ENCODE measurements around the gene RGCC.
"Not testable (repeated sequence)": the region's sequence is repeated elsewhere in the genome, so short reads cannot be mapped to it uniquely, and the experiment has no call there.

The RGCC gene

DNA sequence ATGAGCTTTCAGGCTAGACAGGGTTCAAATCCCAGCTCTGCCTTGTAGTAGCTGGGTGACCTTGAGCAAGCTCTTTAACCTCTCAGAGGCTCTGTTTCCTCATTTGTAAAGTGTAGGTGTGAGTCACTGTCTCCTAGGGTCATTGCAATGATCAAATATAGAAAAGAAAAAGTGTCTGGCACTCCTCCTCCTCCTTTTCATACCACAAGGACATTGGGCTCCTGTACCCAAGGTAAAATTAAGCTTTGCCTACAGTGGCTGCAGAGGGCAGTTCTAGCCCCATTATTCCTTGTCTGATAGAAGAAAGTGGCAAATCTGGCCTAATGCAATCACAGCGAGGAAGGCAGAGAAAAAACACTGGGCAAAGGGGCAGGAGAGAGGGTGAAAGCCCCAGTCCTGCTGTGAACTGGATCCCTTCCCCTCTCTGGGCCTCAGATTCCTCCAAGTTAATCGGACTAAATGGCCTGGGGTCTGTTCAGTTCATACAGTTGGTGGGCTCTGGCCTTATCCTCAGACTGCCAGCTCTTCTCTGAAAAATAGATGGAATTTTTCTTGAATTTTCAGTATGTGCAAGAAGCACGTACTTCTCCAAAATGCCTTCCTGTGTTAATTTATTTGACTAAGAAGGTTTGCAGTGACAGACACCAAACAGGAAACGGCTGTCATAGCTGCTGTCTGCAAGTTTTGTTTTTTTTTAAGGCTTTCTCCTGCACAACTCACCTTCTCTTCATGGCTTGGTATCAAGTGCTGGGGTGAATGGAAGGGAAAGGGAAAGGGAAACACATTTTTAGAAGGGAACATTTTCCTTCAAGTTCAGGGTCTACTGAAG lies 35.3 kb downstream of the RGCC start:
- DNase-seq: peak; percentile 65 to 80

DNA sequence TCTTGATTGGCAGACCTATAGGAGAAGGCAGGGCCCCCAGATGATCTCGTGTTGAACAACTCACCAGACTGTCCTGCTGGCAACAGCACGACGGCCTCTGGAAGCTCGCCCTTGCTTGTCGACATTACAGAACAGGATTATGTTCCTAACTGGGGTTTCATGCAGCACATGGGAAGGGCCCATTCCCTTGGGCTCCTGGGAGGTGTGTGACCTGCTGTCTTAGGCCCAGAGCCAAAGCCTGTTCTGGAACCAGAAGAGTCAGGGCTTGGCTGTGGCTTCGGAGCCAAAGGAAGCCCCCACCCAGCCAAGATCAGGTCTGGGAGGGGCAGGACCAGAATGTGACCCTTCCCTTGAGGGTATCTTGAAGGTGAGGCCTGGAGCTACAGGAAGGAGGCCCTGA lies 36.9 kb downstream of the RGCC start:
- DNase-seq: no peak

DNA sequence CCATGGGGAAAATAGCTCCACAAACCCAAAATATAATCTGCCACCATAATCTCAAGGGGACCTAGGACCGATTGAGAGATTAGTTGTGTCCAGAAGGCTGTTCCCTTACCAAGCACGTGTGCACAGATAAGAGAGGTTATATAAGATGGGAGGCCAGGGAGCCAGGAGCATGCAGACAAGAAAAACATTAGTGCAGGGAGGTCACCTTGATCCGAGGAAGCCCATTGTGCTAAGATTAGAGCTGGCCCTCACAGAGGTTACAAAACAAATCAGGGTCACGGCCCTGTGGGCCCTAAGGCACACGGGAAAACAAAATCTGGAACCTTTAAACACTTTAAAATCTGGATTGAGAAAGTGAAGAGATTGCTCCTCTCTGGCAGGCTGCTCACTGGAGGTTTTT lies 37.7 kb downstream of the RGCC start:
- no peak for DNase-seq

DNA sequence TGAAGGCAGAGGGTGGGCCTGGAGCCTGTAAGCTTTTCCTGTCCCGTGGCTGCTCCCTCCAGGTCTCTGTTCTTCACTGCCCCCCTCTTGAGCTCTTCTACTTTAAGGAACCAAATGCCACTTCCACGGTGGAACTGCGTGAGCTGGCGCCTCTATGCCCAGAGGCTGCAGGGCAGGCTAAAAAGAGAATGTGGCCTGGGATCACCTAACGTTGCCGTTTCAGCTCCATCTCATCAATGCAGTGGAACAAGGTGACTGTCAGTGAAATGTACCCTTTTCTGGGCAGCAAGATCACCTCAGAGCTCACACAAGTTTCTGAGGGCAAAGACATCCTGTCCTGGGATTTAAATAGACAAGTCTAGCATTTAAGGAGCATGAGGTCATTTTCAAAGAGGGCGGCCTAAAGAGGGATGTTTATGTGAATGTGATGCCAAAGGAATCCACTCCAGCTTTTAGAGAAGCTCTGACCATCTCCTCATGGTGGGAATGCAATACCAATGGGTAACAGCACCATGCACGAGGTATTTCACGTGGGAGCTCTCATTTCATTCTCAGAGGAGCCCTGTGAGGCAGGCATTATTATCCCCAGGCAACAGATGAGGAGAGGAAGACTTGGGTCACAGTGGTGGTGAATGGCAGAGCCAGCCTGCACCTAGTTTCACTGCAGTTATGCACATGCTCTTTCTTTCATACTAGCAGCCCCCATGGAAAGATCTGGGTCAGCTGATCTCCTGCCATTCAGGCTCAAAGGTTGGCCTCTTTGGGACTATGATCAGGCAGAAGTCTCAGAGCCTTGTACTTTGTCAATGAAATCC lies 39.3 kb downstream of the RGCC start:
- DNase-seq: peak; percentile 34 to 36

DNA sequence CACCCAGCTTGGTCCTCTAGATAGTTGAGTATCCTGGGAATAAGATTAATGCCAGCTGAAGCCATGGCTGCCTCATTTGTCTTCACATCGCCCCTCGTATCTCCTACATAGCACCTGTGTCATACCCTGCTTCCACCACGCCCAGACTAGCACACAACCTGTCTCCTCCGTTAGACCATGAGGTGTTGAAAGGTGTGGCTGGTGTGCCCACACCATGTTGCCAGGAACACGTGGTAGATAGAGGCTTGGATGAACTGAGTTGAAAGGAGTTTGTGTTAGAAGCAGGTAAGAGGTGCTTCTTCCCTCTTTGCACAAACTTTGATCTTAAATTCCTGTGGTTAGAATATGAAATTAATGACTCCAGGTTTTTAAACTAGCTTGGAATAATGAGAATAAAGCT lies 40.1 kb downstream of the RGCC start:
- DNase-seq: no peak

DNA sequence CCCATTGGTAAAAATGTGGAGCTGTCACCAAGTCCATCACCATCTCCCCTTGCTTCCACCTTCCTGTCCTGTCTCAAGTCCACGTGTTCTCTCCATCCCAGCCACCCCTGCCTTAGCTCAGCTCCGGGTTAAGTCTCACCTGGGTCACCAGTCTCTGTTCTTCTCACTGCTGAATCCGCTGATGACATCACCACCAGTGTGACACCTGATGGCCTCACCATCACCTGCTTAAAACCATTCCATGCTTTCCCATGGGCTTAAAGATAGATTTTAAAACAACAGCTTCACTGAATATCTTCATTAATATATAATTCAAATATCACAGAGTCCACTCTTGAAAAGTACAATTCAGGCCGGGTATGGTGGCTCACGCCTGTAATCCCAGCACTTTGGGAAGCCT lies 42.1 kb downstream of the RGCC start:
- no peak for DNase-seq

DNA sequence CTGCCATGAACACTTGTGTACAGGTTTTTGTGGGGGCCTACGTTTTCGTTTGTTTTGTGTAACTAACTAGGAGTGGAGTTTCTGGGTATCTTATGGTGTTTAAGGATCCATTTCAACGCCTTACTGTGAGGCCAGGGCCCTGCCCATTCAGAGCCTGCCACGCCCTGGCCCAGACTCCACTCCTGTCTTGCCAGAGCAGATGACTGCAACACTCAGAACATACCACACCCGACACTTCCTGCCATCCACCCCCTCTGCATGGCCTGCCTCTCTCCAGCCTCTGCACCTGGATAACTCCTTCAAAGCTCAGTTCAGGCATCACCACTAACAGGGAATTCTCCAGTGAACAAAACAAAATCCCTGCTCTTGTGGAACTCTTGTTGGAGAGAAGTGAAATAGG lies 43.2 kb downstream of the RGCC start:
- no peak for DNase-seq

DNA sequence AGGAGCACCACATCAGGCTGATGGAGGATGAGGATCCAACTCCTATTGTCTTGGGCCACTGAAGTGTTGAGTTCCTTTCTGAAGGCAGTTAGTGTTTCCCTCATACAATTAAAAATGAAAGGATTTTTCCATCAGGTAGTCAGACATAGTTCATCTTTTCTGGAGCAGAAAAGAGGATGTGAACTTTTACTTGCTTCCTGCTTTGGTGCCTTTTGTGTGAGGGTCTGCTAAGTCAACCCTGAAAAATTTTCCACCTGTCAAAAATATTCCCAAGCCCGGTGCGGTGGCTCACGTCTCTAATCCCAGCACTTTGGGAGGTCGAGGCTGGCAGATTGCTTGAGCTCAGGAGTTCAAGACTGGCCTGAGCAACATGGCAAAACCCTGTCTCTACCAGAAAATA lies 43.9 kb downstream of the RGCC start:
- DNase-seq: no peak

DNA sequence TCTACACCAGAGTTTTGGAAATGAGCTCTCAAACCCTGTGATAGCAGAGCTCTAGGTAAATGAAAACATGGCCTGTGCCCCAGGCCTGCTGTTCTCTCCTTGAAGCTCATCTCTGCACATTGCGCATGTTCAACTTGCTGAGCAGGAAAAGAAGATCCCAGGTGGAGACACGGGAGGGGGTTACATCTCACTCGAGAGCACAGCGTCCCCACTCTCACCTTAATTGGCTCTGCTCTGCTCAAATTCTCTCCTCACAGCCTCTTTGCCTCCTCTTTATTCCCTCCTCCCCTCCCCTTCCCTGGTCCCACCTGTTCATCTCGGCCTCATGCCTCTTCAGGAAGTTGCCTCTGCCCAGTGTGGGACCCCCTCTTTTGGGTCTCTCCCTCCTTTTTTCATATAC lies 44.7 kb downstream of the RGCC start:
- no peak for DNase-seq

DNA sequence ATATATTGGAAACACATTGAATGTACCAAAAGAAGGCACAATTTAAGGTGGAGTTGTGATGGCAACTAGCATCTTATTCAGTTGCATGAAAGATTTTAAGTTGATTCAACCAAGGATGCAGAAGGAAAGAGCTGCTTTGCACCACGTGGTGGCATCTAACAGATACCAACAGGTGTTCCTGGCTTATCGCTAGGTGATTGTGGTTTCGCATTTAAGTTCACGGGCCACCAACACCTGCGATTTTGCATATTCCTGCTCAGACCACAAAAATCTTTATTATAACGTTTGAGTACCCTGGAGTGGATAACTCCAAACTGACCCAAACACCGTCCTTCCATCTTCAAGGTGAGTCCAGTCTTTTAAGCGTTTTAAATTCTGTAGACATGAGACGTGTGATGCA lies 45.3 kb downstream of the RGCC start:
- no peak for DNase-seq

DNA sequence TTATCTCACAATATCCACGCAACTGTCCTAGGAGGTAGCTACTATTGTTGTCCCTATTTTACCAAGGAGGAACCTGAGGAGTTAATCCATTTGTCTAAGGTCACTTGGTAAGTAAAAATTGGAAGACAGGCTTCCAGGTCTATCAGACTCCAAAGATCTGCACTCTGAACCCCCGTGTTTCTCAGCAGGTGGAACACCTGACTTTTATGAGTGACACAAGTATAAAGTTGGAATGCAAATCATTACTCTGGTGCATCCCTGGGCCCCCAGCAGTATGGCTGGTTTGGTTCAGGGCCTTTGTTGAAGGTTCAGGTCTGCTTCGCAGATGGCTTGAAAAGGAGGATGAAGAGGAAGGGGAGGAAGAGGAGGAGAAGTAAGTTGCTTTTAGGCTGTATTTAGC lies 46.0 kb downstream of the RGCC start:
- DNase-seq: no peak

DNA sequence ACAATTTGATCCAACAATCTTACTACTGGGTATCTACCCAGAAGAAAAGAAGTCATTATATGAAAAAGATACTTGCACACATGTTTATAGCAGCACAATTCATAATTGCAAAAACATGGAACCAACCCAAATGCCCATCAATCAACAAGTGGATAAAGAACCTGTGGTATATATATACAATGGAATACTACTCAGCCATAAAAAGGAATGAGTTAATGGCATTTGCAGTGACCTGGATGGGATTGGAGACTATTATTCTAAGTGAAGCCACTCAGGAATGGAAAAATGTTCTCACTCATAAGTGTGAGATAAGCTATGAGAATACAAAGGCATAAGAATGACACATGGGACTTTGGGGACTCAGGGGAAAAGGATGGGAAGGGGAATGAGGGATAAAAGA lies 47.3 kb downstream of the RGCC start:
- DNase-seq: not testable (repeated sequence)

DNA sequence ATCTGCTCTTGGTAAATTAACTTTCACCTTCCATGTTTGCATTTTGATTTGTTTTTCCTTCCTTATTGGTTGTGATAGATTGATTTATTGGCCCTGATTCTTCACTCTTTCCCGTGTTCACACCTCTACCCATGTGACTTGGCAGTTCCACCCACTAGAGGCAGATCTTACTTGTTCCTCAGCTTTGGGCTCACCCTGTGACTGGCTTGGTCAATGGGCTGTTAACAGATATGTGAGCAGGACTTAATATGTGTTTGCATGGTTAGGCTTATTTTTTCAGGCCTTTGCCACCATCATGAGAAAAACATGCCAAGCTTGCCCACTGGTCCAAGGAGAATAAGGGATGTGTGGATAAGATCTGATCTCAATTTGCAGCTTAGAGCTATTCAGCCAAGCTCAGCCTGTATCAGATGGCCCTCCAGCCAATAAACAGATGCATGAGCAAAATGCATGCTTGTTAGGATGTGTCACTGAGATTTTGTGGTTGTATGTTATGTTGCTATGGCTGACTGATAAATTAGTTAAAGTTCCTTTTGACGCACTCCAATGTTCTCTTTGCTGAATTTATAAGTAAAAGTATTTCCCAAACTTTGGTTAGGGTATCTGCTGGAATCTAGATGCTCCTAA lies 48.0 kb downstream of the RGCC start:
- no peak for DNase-seq

DNA sequence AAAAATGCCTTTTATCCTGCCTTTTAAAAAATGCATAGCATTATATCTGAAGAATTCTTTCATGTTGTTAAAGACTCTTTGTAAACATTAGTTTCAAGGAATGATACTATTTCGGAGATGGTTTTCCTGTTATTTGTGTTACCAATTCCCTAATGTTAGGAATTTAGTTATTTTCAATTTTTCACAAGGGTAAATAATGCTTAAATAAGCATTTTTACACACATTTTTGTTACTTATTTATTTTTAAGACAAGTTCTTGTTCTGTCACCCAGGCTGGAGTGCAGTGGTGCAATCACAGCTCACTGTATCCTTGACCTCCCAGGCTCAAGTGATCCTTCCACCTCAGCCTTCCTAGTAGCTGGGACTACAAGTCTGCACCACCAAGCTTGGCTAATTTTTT lies 49.0 kb downstream of the RGCC start:
- no peak for DNase-seq

DNA sequence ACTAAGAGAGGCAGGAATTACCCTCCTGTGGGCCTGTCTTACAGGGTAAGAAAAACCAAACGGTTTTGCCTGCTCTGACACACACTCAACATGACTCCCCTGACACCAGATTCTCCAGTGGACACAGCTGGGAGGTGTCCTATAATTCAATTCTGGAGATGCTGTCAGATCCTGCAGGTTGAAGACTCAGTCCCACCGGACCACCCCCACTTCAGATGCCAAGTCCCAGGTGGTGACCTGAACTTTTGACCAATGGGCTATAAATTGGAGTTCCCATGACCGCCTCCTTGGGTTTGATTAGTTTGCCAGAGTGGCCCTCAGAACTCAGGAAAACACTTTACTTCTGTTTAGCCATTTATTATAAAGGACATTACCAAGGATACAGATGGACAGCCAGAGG lies 52.6 kb downstream of the RGCC start:
- DNase-seq: no peak

DNA sequence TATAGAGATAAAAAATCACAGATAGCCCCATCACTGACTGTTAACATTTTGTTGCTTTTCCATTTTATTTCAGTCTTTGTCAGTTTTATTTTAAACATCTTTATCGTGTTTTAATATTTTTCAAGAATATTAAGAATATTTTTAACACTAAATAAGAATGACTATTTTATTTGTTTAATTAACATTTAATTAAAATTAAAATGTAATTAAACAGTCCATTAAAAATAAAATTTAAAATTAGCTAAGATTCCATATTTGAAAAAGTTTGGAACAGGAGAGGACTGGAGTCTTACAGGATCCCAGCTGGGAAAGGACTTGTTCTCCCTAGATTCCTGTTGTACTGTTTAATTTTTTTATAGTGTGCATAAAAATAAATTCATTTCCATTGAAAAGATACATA lies 54.5 kb downstream of the RGCC start:
- DNase-seq: no peak

DNA sequence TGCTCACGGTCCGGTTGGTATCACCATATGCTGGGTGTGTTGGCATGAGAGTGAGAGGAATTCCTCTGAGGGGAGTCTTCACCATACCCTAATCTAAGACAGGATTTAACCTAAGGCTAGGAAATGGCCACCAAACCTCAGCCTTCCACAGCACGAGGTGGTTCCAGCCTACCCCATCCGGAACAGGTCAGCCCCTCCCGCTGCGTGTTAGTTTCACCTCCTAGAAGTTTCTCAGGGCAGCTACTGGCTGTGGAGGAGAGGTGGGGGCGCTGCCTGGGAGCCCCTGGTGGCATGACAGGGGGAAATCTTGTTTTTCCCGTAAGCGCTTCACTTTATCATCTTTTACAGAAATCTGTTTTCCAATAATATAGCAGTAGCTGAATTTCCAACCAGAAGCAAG lies 55.1 kb downstream of the RGCC start:
- no peak for DNase-seq

DNA sequence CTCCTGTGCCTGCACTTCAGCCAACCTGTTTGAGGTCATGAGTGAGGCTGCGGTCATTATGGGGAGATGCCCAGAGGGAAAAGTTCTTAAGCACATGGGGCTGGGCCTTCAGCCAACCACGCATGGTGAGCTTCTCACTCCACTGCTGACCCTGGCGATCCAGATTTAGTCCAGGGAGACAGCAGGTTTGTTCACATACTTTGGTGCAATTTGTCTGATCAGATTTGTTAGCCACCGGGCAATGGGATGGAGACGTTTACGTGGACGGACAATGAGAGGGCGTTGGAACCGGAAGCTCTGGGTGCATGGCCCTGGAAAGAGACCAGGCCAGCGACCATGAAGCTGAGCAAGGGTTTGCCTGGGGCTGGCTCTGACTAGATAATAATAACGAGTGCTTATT lies 56.2 kb downstream of the RGCC start:
- no peak for DNase-seq

DNA sequence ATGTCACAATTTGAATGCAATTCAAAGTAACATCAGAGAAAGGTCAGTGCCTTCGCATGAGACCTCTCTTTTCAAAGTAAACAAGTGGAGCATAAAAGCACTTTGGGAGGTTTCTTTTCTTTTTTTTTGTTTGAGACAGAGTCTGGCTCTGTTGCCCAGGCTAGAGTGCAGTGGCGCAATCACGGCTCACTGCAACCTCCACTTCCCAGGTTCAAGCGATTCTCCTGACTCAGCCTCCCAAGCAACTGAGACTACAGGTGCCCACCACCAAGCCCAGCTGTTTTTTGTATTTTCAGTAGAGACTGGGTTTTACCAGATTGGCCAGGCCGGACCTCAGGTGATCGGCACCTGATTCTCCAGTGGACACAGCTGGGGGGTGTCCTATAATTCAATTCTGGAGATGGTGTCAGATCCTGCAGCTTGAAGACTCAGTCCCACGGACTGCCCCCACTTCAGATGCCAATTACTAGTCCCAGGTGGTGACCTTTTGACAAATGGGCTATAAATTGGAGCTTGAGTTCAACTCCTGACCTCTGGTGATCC lies 57.6 kb downstream of the RGCC start:
- DNase-seq: no peak

DNA sequence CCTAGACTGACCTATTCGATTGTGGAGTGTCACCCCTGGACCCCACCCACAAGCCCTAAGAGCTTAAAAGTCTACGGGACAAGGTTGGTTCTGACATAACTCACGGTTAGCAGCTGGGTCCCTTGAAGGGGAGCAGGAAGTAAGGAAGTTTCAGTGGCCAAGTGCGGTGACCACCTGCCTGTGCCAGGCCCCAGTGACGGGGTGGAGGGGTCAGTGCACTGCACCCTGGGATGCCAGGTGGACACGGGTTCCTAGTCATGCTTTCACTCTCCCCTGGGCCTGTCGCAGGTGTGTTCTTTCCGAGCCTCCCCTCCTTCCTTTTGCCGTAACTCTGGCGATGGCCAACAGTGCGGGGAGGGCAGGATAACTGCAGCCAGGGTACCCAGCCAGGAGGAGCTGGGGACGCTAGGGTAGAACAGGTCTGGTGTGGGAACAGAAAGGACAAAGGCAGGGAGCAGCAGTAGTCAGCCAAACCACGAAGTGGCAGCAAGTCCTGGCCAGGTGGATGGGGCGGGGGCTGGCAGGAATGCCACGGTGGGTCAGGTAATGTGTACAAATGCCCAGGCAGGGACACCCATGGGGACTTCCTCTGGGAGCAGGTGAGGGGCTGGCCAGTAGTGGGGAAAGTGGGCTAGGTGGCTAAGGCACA lies 58.3 kb downstream of the RGCC start:
- DNase-seq: no peak

DNA sequence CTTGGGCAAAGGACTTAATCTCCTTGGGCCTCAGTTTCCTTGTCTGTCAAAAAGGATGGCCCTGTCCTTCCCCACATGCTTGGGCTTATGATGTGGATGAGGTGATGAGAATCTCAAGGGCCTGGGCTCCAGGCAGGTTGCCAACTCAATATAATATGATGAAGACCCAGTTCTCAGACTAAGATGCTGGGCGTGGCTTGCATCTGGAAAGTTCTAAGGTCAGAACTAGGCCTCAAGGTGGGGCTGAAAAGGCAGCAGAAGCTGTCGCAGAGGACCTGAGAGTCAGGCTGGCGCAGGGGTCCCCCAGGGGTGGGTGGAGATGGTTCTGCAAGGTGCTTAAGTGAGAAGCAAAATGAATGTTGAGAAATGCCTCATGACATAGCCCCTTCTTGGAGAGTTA lies 58.8 kb downstream of the RGCC start:
- DNase-seq: no peak

DNA sequence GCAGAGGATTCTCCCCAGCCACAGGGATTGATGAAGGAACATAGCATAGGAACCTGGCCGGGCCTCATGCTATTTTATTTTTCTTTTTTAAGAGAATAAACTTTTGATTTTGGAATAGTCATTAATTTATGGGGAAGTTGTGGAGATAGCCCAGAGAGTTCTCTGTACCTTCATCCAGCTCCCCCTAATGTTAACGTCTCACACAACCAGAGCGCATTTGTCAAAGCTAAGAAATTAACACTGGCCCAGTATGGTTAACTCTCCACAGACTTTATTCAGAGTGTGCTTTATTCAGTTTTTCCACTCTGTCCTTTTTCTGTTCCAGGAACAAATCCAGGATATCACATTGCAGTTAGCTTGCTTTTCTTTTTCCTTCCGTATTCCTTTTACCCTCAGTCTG lies 59.4 kb downstream of the RGCC start:
- no peak for DNase-seq

DNA sequence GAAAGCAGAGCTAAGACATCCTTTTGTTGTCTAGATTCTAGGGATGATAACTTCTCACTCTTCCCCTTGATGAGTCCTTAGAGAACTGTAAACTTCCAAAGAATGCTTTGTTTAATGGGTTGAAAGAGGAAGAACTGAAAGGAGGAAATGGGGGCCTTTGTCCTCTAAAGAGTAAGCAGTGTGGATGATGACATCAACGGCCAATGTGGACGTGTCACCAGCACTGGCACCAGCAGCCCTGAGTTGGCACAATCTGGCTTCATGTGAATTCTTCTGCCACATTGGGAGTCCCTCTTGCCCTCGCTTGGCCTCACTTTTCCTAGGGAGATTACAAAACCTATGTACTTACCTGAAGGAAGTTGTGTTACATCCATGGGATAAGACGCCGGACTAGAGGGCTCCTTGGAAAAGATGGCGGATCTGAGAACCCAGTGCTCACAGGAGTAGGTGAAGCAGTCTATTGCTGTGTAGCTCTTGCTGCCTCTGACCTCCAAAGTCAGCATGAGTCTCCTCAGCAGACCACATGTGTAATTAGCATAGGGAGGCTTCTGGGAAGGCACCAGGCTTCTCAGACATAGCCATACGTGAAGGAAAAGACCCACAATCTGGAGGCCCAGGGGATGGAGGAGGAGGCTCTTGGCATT lies 62.8 kb downstream of the RGCC start:
- no peak for DNase-seq
